Gastrocnemius medialis (tissue), 4 donors: ENCODE data around the gene DGLUCY.

Experiments
- CTCF ChIP-seq, 5 experiments: fragments of 450-650 bp in 3 of 5; fragments of 200-600 bp in 2 of 5; sonication (generic) in 2 of 5; IDR thresholded peaks in 4 of 5; conservative IDR thresholded peaks in 1 of 5; 1 replicate in 4 of 5; 2 replicates in 1 of 5; pipeline ENCODE4 v1.5.1; 2016 to 2019; ENCODE audit warnings: antibody characterized with exemption in 5 of 5, mild to moderate bottlenecking in 3 of 5, moderate library complexity in 3 of 5
- POLR2A ChIP-seq, 2 donors: fragments of 450-650 bp; IDR thresholded peaks; one replicate each; pipeline ENCODE4 v1.6.1; 2017; ENCODE audit warnings: antibody characterized with exemption in 2 of 2, mild to moderate bottlenecking in 2 of 2, moderate library complexity in 2 of 2

GRCh38 chr14:91159906-91160305 lies 46.0 kb downstream of the DGLUCY start:
- TF ChIP-seq CTCF (IDR thresholded peaks at IDR 0.05 in 4 of 5, conservative IDR thresholded peaks at IDR 0.05 in 1 of 5) (no peak), POLR2A (IDR thresholded peaks at IDR 0.05) (no peak)
